Muscle layer of colon (tissue), 2 donors: ENCODE results near the gene OSBPL5.

Experiments
- H3K27ac ChIP-seq: one replicate; pipeline ENCODE4 v1.7.0; 2013; ENCODE audit warnings: low read depth, mild to moderate bottlenecking, low read length, moderate library complexity
- H3K27me3 ChIP-seq, 2 donors: one replicate each; pipeline ENCODE4 v1.7.0; 2013; ENCODE audit warnings: low read length in 2 of 2, mild to moderate bottlenecking in 2 of 2; ENCODE audit not compliant: insufficient read depth in 2 of 2, control insufficient read depth in 1 of 2
- H3K36me3 ChIP-seq: one replicate; pipeline ENCODE4 v1.7.0; 2013; ENCODE audit warnings: mild to moderate bottlenecking, low read length; ENCODE audit not compliant: insufficient read depth
- H3K4me1 ChIP-seq: one replicate; pipeline ENCODE4 v1.7.0; 2013; ENCODE audit warnings: mild to moderate bottlenecking, low read length; ENCODE audit not compliant: insufficient read depth
- H3K4me3 ChIP-seq, 2 donors: one replicate each; pipeline ENCODE4 v1.7.0; 2013; ENCODE audit warnings: low read length in 2 of 2, low read depth in 1 of 2, mild to moderate bottlenecking in 1 of 2, moderate library complexity in 1 of 2
- H3K9ac ChIP-seq: one replicate; pipeline ENCODE4 v1.7.0; 2013; ENCODE audit warnings: low read length
- H3K9me3 ChIP-seq: one replicate; pipeline ENCODE4 v1.7.0; 2013; ENCODE audit warnings: mild to moderate bottlenecking, low read length
- donor health status: abdominal sarcoma.
- donor health status: Adenocarcinoma of cecum.

OSBPL5 gene

GRCh38 chr11:3165152-3165705, at the start of gene OSBPL5:
OSBPL5 (minus strand) TSS chr11:3165310; CDS start chr11:3129148, 36,162 bp downstream.
- peak within 1 kb of the TSS; percentile 76 for H3K27ac ChIP-seq
- no peaks in the 10 kb centered on the region for H3K36me3 ChIP-seq
- H3K27me3 ChIP-seq, result peaks cover 0 to under 1% of the 10 kb centered on the region in 2 donors
- peak within 1 kb of the TSS; percentile 91 for H3K9ac ChIP-seq
- H3K4me1 ChIP-seq, result peaks cover 55% of the 10 kb centered on the region
- H3K9me3 ChIP-seq, result no peaks in the 10 kb centered on the region
- peak within 1 kb of the TSS; percentile 10 to 91 for H3K4me3 ChIP-seq

DNA sequence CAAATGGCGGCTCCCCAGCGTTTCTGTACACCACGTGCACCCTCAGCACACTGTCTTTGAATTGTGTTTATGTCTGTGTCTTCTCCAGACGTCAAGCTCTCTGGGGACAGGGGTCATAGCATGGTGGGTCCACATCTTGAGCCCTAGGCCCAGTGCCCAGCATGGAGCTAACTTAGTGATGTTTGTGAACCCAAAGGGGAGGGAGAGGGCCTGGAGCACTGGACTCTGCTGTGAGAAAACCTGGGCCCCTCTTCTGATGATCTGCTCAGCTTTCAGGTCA, 49.2 kb upstream of the OSBPL5 start:
- Histone ChIP-seq H3K36me3 (no peaks in the 10 kb centered on the region), H3K4me3 (no peak overlapping the region), H3K4me1 (no peaks in the 10 kb centered on the region), H3K27ac (no peak overlapping the region), H3K9ac (no peak overlapping the region), H3K9me3 (no peaks in the 10 kb centered on the region), H3K27me3 (peaks cover 0 to 38% of the 10 kb centered on the region in 2 donors)

GRCh38 chr11:3213659-3214419, 48.7 kb upstream of the OSBPL5 start:
- Histone ChIP-seq H3K4me3 (no peak overlapping the region), H3K27me3 (peaks cover 0 to 38% of the 10 kb centered on the region in 2 donors), H3K9ac (no peak overlapping the region), H3K36me3 (no peaks in the 10 kb centered on the region), H3K27ac (no peak overlapping the region), H3K4me1 (no peaks in the 10 kb centered on the region), H3K9me3 (no peaks in the 10 kb centered on the region)

GRCh38 chr11:3208272-3208671, 43.2 kb upstream of the OSBPL5 start:
- no peak overlapping the region for H3K4me3 ChIP-seq
- H3K27ac ChIP-seq, result no peak overlapping the region
- peaks cover 5 to 10% of the 10 kb centered on the region in 2 donors for H3K27me3 ChIP-seq
- H3K4me1 ChIP-seq, result peaks cover 6% of the 10 kb centered on the region
- no peaks in the 10 kb centered on the region for H3K9me3 ChIP-seq
- H3K36me3 ChIP-seq, result no peaks in the 10 kb centered on the region
- no peak overlapping the region for H3K9ac ChIP-seq

DNA sequence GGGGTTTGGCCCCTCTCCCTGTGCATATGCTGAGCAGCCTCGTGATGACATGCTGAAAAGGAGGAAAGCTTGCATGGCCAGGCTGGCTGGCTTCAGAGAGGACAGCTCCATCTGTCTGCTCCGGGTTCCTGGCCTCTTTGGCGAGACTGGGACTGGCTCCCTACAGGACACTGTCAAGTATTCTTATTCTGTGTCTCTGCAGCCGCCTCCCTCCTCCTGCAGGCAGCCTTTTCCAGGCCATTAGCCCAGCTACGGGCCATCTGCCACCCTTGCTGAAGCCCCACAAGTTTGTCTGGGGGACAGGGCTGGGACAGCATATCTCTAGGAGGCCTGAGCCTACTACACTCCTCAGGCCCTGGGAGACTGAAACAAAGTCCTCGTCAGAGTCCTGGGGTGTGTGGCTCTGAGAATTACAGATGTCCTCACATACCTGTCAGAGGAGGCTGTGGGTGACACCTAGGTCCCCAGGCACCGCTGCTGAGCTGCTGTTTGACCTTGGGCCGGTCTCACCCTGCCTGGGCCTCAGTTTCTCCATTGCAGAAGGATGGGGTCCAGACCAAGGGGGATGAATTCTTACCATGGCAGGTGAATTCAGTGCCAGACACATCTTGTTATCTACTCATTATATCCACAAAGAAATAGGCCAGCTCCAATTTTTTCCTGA, 42.5 kb upstream of the OSBPL5 start:
- no peak overlapping the region for H3K9ac ChIP-seq

GRCh38 chr11:3206922-3207204, 41.8 kb upstream of the OSBPL5 start:
- Histone ChIP-seq H3K4me1 (peaks cover 6% of the 10 kb centered on the region), H3K4me3 (no peak overlapping the region), H3K9ac (no peak overlapping the region), H3K36me3 (no peaks in the 10 kb centered on the region), H3K27ac (no peak overlapping the region), H3K9me3 (no peaks in the 10 kb centered on the region), H3K27me3 (peaks cover 11 to 24% of the 10 kb centered on the region in 2 donors)

More for the DNA sequence above, 42.5 kb upstream of the OSBPL5 start:
- Histone ChIP-seq H3K9me3 (no peaks in the 10 kb centered on the region), H3K36me3 (no peaks in the 10 kb centered on the region), H3K4me1 (peaks cover 6% of the 10 kb centered on the region), H3K27ac (no peak overlapping the region), H3K4me3 (no peak overlapping the region), H3K27me3 (peaks cover 10 to 16% of the 10 kb centered on the region in 2 donors)

GRCh38 chr11:3206156-3206921, 41.2 kb upstream of the OSBPL5 start:
- no peak overlapping the region for H3K27ac ChIP-seq
- no peaks in the 10 kb centered on the region for H3K36me3 ChIP-seq
- no peak overlapping the region for H3K4me3 ChIP-seq
- H3K27me3 ChIP-seq, result peaks cover 11 to 29% of the 10 kb centered on the region in 2 donors
- no peak overlapping the region for H3K9ac ChIP-seq
- peaks cover 6% of the 10 kb centered on the region for H3K4me1 ChIP-seq
- H3K9me3 ChIP-seq, result no peaks in the 10 kb centered on the region

DNA sequence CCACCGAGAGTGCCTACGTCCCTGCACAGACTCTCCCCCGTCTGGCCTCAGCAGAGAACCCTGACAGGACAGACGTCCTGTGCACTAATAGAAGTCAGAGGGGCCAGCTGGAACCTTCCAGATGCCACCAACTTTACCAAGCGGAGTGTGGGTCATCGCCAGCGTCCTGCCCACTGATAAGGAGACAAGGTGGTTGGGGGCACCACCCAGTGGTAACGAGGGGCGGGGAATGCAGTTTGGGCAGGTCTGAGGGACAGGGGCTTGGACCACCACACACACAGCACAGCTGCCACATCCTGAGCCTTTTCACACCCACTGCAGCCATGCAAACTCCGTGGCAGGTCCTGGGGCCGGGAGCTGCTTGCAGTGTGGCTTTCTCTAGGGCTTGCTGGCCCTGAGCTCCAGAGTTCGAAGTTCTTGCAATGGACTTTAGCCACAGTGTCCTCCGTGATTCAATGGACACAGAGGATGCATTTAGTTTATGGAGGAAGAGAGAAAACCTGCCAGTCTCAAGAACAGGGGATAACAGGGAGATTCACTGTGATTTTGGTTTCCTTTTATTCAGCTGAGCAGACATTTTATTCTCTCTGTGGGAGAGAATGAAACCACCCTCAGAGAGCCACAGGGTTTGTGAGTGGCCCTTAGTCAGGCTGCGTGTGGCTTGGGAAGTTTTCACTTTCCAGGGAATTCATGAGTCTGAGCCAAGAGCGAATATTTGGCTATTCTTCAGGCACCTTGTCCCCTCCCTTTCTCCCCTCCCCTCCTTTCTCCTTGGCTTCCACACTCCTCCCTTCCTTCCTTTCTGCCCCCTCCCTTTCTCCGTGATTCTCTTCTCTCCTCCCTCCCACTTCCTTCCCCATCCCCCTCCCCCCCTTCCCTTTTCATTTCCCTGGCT, 40.4 kb upstream of the OSBPL5 start:
- Histone ChIP-seq H3K27me3 (peaks cover 11 to 37% of the 10 kb centered on the region in 2 donors), H3K4me1 (peaks cover 6% of the 10 kb centered on the region), H3K36me3 (no peaks in the 10 kb centered on the region), H3K9ac (no peak overlapping the region), H3K27ac (no peak overlapping the region), H3K4me3 (no peak overlapping the region), H3K9me3 (no peaks in the 10 kb centered on the region)

DNA sequence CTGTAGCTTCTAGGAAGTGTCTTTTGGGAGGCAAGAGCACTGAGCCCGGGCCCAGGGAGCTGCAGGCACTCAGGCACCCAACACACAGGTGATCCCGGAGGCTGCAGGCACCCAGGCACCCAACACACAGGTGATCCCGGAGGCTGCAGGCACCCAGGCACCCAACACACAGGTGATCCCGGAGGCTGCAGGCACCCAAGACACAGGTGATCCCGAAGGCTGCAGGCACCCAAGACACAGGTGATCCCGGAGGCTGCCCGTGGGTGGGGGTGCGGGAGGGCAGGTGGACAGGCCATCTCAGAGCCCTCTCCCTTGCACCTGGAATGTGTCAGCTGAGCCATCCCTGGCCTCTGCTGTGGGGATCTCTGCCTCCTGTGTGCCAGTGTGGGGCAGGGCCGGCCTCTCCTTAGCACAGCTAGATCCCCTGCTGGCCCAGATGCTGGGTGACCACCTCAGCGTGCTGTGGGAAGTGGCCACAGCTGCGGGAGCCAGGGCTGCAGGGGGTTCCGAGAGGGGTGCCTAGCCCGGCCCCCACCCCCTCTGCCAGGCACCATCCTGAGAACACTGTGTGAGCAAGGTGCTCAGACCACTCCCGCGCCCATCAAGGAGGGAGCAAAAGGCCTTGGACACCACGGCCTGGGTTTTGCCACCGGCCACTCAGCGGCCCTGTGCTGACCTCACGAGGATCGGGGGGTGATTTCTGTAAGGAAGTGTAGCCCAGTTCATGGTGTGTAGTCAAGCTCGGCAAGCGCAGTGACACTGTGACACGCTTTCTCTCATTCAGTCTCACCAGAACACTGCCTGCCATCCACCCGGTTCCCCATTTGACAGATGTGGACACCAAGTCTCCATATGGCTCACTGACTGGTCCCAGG, 39.3 kb upstream of the OSBPL5 start:
- Histone ChIP-seq H3K27me3 (peaks cover 11 to 40% of the 10 kb centered on the region in 2 donors), H3K9me3 (no peaks in the 10 kb centered on the region), H3K9ac (no peak overlapping the region), H3K4me1 (peaks cover 6% of the 10 kb centered on the region), H3K36me3 (no peaks in the 10 kb centered on the region), H3K27ac (no peak overlapping the region), H3K4me3 (no peak overlapping the region)
